ENCODE measurements around the gene RSPH1. TPM values are rescaled to one million over a fixed set of nuclear protein-coding genes. Genes with fewer than 3 reads are reported as not detected.

Gene RSPH1
- total RNA-seq, 4 donors from 2014 or later = 0.99 to 1.9 (median 1.9) TPM; not detected in 1

DNA sequence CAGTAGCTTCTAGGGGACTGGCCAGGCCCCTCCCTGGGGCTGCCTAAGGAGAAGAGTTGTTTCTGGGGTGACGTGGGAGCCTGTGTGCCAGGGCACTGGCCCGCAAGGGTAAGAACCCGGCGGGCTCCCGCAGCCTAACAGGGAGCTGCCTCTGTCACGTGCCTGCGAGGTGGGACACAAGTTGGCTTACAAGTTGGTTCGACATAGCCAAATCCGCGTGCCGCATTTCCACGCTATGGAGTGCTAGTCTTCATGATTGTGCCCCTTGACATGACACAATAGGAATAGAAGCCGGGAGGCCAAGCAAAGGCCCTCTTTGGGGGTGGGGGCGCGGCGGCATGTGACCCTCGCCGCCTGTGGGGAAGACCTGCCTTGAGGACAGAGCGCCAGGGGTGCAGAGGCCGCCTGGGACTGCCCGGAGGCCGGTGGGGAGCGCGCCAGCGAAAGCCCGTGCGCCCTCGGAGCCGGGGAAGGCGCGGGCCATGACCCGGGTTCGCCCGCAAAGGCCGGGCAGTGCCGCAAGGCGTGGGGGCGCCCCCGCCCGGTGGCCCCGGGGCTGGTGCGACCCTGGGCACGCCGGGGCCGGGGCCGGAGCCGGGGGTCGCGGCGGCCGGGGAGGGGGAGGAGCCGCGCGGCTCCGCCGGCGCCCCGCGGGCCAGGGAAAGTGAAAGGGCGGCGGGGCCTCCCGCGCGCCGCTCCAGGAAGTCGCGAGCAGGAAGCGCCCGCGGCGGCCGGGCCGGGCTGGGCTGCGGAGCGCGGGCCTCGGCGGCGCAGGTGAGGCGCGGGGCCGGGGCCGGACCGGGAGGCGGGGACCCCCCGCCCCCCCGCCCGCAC lies 17.3 kb upstream of the RSPH1 start, which contains the start of gene SLC37A1:
Gene SLC37A1, plus strand, starts transcription at position 702 of the 834 bp plus-strand sequence. CDS start 4,603 bp downstream, outside the sequence.
- no peaks in the 10 kb centered on the region for H3K27me3 ChIP-seq
- H3K27ac ChIP-seq = peak within 1 kb of the TSS in 3 of 4 donors; percentile 74 to 80 (median 79)
- no peaks in the 10 kb centered on the region for H3K9me3 ChIP-seq
- peaks cover 0 to 4% of the 10 kb centered on the region in 2 donors for H3K36me3 ChIP-seq
- 90 to 100% methylated on average over 3 to 5 of the region's 88 CpGs for WGBS, 2 donors (ENCODE audit: low coverage in 1 of 2)
- TF ChIP-seq POLR2AphosphoS5 (IDR thresholded peaks at IDR 0.05) (no peak), EP300 (IDR thresholded peaks at IDR 0.05) (no peak), POLR2A (IDR thresholded peaks at IDR 0.05) (no peak)
- TF ChIP-seq, protein P1, sequence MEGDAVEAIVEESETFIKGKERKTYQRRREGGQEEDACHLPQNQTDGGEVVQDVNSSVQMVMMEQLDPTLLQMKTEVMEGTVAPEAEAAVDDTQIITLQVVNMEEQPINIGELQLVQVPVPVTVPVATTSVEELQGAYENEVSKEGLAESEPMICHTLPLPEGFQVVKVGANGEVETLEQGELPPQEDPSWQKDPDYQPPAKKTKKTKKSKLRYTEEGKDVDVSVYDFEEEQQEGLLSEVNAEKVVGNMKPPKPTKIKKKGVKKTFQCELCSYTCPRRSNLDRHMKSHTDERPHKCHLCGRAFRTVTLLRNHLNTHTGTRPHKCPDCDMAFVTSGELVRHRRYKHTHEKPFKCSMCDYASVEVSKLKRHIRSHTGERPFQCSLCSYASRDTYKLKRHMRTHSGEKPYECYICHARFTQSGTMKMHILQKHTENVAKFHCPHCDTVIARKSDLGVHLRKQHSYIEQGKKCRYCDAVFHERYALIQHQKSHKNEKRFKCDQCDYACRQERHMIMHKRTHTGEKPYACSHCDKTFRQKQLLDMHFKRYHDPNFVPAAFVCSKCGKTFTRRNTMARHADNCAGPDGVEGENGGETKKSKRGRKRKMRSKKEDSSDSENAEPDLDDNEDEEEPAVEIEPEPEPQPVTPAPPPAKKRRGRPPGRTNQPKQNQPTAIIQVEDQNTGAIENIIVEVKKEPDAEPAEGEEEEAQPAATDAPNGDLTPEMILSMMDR (IDR thresholded peaks at IDR 0.05) = no peak
- H3K4me1 ChIP-seq = peaks cover 0 to 27% (median 3%) of the 10 kb centered on the region in 3 donors
- peak within 1 kb of the TSS; percentile 61 to 86 for H3K4me3 ChIP-seq
- peak; percentile 66 for ATAC-seq

GRCh38 chr21:42512346-42513034 lies 16.5 kb upstream of the RSPH1 start:
- Histone ChIP-seq H3K9me3 (no peaks in the 10 kb centered on the region), H3K27me3 (no peaks in the 10 kb centered on the region), H3K36me3 (no peaks in the 10 kb centered on the region), H3K4me1 (peaks cover 0 to 27% (median 3%) of the 10 kb centered on the region in 3 donors), H3K27ac (peak overlapping the region in 2 of 4 donors; percentile 74 to 79), H3K4me3 (no peak overlapping the region)
- ATAC-seq = no peak
- 91% methylated on average over 10 to 12 of the region's 16 CpGs for WGBS, 2 donors (ENCODE audit: low coverage in 1 of 2)
- TF ChIP-seq POLR2AphosphoS5 (IDR thresholded peaks at IDR 0.05) (no peak), EP300 (IDR thresholded peaks at IDR 0.05) (no peak), POLR2A (IDR thresholded peaks at IDR 0.05) (no peak)
- TF ChIP-seq, protein P1 (IDR thresholded peaks at IDR 0.05) = no peak

DNA sequence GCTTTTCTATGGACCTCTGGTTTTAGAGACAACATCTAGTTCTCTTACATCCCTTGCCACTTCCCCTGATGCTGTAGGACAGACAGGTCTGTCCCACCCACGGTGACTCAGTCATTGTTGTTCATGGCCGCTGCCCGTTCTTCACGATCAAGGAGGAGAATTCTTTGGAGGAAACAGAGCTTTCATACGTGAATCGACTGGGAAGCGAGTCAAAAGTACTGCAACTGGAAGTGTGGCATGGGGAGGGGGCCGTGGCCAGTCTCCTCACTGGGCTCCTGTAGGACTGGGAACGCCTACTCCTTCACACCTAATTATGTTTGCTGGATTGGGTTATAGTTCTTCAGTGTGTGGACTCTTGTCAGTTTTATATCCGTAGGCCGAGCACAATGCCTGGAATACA lies 13.2 kb upstream of the RSPH1 start:
- TF ChIP-seq POLR2A (IDR thresholded peaks at IDR 0.05) (no peak), EP300 (IDR thresholded peaks at IDR 0.05) (no peak), POLR2AphosphoS5 (IDR thresholded peaks at IDR 0.05) (no peak)
- TF ChIP-seq, protein P1 (IDR thresholded peaks at IDR 0.05) = no peak
- Histone ChIP-seq H3K4me1 (peaks cover 0 to 7% (median 0%) of the 10 kb centered on the region in 3 donors), H3K27me3 (no peaks in the 10 kb centered on the region), H3K4me3 (no peak overlapping the region), H3K36me3 (no peaks in the 10 kb centered on the region), H3K27ac (no peak overlapping the region), H3K9me3 (no peaks in the 10 kb centered on the region)
- WGBS, 2 donors (ENCODE audit: low coverage in 1 of 2) = 61 to 83% methylated on average over 7 to 8 of the region's 11 CpGs
- ATAC-seq = no peak

DNA sequence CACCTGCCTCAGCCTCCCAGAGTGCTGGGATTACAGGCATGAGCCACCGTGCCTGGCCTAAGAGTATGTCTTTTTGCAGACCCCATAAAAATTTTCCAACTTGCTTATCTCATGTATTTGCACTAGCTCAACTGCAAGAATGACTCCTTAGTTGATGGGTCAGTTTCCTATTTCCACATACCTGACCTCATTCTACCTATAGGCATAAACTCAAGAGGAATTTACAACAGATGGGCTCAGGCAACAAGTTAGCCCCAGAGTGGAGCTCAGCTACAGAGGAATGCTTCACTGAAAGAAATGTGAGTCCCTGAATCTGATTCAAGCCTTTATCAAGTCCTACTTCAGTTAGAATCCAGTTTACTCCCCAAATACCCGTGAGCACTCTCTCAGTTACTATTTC lies 12.3 kb upstream of the RSPH1 start:
- Histone ChIP-seq H3K27me3 (no peaks in the 10 kb centered on the region), H3K4me3 (no peak overlapping the region), H3K9me3 (no peaks in the 10 kb centered on the region), H3K4me1 (peaks cover 0 to 6% (median 0%) of the 10 kb centered on the region in 3 donors), H3K27ac (no peak overlapping the region), H3K36me3 (no peaks in the 10 kb centered on the region)
- no peak for TF ChIP-seq POLR2A (IDR thresholded peaks at IDR 0.05)
- TF ChIP-seq POLR2AphosphoS5 (IDR thresholded peaks at IDR 0.05) = no peak
- TF ChIP-seq, protein P1 (IDR thresholded peaks at IDR 0.05) = no peak
- TF ChIP-seq EP300 (IDR thresholded peaks at IDR 0.05) = no peak
- no peak for ATAC-seq
- WGBS, 2 donors (ENCODE audit: low coverage in 1 of 2) = 92 to 94% methylated on average over 1 to 2 of the region's 2 CpGs

Data from gastroesophageal sphincter (tissue), 4 donors.